HG02840 (cell line): ENCODE data around the gene ACVR1C.

Experiments
- ATAC-seq: cut with Tn5 transposase; IDR thresholded peaks from one replicate; pipeline ENCODE4 v1.9.1; 2021; ENCODE audit warnings: mild to moderate bottlenecking, moderate library complexity, moderate number of reproducible peaks; ENCODE audit not compliant: unreplicated experiment, low FRiP score

The ACVR1C gene

GRCh38 chr2:157500334-157500733 lies 128.3 kb downstream of the ACVR1C start:
- no peak for ATAC-seq

- ATAC-seq = no peak
These were observed 130.2 kb downstream of the ACVR1C start for GRCh38 chr2:157498483-157498882.

GRCh38 chr2:157497638-157498314 lies 130.9 kb downstream of the ACVR1C start:
- peak; percentile 82 for ATAC-seq

GRCh38 chr2:157492189-157492773 lies 136.4 kb downstream of the ACVR1C start:
- ATAC-seq = peak; percentile 87

GRCh38 chr2:157489983-157490382 lies 138.7 kb downstream of the ACVR1C start:
- no peak for ATAC-seq

- ATAC-seq = no peak
These were observed 139.8 kb downstream of the ACVR1C start for GRCh38 chr2:157488877-157489276.

- ATAC-seq = no peak
These were observed 140.9 kb downstream of the ACVR1C start for GRCh38 chr2:157487747-157488146.

- ATAC-seq = no peak
These were observed 141.4 kb downstream of the ACVR1C start for GRCh38 chr2:157487271-157487610.

- ATAC-seq = no peak
These were observed 141.9 kb downstream of the ACVR1C start for GRCh38 chr2:157486596-157487270.

- peak; percentile 83 for ATAC-seq
These were observed 148.3 kb downstream of the ACVR1C start for GRCh38 chr2:157480182-157480961.

GRCh38 chr2:157479081-157480027 lies 149.3 kb downstream of the ACVR1C start:
- ATAC-seq = no peak

GRCh38 chr2:157477919-157478318 lies 150.7 kb downstream of the ACVR1C start:
- no peak for ATAC-seq

- no peak for ATAC-seq
These were observed 151.5 kb downstream of the ACVR1C start for GRCh38 chr2:157476953-157477709.
